NB4 (cell line): ENCODE data around the gene KIF18B.

Experiments used
- DNase-seq: peaks from one replicate; pipeline ENCODE4 v3.0.0; 2010; ENCODE audit warnings: low read depth
- H3K4me3 ChIP-seq: one replicate; pipeline ENCODE4 v1.5.1; 2011; ENCODE audit warnings: mild to moderate bottlenecking, low read depth, low read length, moderate library complexity
- CTCF ChIP-seq: IDR thresholded peaks from one replicate; pipeline ENCODE4 v1.5.1; 2012; ENCODE audit warnings: low read depth, low read length
- MAX ChIP-seq: IDR thresholded peaks from 2 replicates; pipeline ENCODE4 v1.6.1; 2011; ENCODE audit warnings: low read depth, low read length
- MYC ChIP-seq: IDR thresholded peaks from 2 replicates; pipeline ENCODE4 v1.6.1; 2011; ENCODE audit warnings: low read depth, low read length
- POLR2A ChIP-seq: IDR thresholded peaks from 2 replicates; pipeline ENCODE4 v1.6.1; 2011; ENCODE audit warnings: mild to moderate bottlenecking; ENCODE audit not compliant: insufficient read length; ENCODE audit errors: extremely low read depth

The KIF18B gene

GRCh38 chr17:44916781-44917241 lies 30.8 kb downstream of the KIF18B start:
- TF ChIP-seq POLR2A (no peak), MAX (no peak)
- no peak for DNase-seq
- H3K4me3 ChIP-seq: no peak overlapping the region

GRCh38 chr17:44915862-44916780 lies 31.5 kb downstream of the KIF18B start:
- TF ChIP-seq MAX (no peak), MYC (no peak), CTCF (no peak)
- H3K4me3 ChIP-seq: no peak overlapping the region
- DNase-seq: peak; percentile 39

GRCh38 chr17:44915321-44915726 lies 32.2 kb downstream of the KIF18B start, which contains the start of gene GFAP:
TSS of gene GFAP (minus strand) at chr17:44915500. CDS start at chr17:44915486, 14 bp downstream.
- DNase-seq: no peak
- H3K4me3 ChIP-seq: no peak within 1 kb of the TSS
- no peak for TF ChIP-seq MYC
- no peak for TF ChIP-seq CTCF
- TF ChIP-seq POLR2A: no peak
- TF ChIP-seq MAX: no peak

GRCh38 chr17:44914698-44915271 lies 32.8 kb downstream of the KIF18B start:
- DNase-seq: no peak
- TF ChIP-seq MAX: no peak
- TF ChIP-seq POLR2A: no peak
- no peak for TF ChIP-seq CTCF
- no peak for TF ChIP-seq MYC
- H3K4me3 ChIP-seq: no peak overlapping the region

GRCh38 chr17:44914148-44914547 lies 33.4 kb downstream of the KIF18B start:
- DNase-seq: no peak
- no peak overlapping the region for H3K4me3 ChIP-seq
- no peak for TF ChIP-seq MYC
- TF ChIP-seq POLR2A: no peak
- TF ChIP-seq CTCF: no peak
- TF ChIP-seq MAX: no peak

GRCh38 chr17:44913676-44914075 lies 33.9 kb downstream of the KIF18B start:
- H3K4me3 ChIP-seq: no peak overlapping the region
- no peak for DNase-seq
- TF ChIP-seq MYC (no peak), MAX (no peak), CTCF (no peak), POLR2A (no peak)
